PFSK-1 (cell line): ENCODE data around the gene RERE.

Experiments used
- FOXP2 ChIP-seq: optimal IDR thresholded peaks from 2 replicates; pipeline ENCODE3; 2011; ENCODE audit warnings: borderline replicate concordance, control low read depth, inconsistent platforms; ENCODE audit not compliant: insufficient read depth; ENCODE audit errors: extremely low read length, extremely low read depth
- POLR2AphosphoS5 ChIP-seq: IDR thresholded peaks from 2 replicates; pipeline ENCODE4 v1.6.1; 2012; ENCODE audit warnings: low read depth, mild to moderate bottlenecking, control low read depth, low read length, moderate library complexity
- SIN3A ChIP-seq: IDR thresholded peaks from 2 replicates; pipeline ENCODE4 v1.6.1; 2012; ENCODE audit warnings: mild to moderate bottlenecking, low read length, moderate library complexity, borderline replicate concordance; ENCODE audit not compliant: insufficient read depth
- TAF1 ChIP-seq: IDR thresholded peaks from 2 replicates; pipeline ENCODE4 v1.6.1; 2012; ENCODE audit warnings: low read length, control low read depth, borderline replicate concordance; ENCODE audit not compliant: insufficient read depth
- TF ChIP-seq, protein P1 (sequence below), 2 experiments: IDR thresholded peaks; 2 replicates each; pipeline versions ENCODE4 v1.6.1 to v1.8.0; 2011 to 2012; ENCODE audit warnings: low read depth in 2 of 2, low read length in 2 of 2, control low read depth in 1 of 2, inconsistent platforms in 1 of 2, mild to moderate bottlenecking in 1 of 2, moderate library complexity in 1 of 2; ENCODE audit not compliant: insufficient read depth in 1 of 2

Gene RERE

DNA sequence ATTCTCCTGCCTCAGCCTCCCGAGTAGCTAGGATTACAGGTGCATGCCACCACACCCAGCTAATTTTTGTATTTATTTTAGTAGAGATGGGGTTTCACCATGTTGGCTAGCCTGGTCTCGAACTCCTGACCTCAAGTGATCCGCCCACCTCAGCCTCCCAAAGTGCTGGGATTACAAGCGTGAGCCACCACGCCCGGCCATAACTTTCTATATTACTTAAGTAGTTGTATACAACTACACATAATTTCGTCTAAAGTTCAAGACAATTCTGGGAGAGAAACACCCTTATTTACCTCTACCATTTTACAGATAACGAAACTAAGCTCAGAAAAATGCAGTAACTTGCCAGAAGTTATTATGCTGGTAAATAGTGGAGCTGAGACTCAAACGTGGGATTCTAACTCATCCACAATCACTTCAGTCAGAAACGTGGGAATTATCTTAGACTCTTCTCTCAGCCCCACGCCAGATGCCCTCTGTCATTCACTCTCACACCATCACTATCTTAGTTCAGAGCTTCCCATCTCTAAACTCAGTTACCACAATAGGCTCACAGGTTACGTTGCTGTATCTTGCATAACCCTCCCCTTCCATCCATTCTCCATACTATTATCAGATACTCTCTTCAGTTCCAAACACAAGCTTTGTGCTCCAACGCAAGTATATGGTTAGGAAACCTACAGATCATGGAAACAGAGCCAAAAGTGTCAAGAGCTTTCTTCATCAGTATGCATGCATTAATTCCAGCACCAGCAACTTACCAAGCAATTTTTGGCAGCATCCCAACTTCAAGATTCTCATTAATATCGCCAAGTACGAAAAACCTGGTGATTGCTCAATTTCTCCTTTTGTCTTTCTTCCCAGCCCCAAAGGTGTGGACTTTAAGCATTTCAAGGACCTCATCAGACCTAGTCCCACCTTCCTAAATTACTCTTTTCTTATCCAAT is 69.3 kb downstream of the RERE start:
- no peak for TF ChIP-seq FOXP2
- TF ChIP-seq SIN3A: no peak
- TF ChIP-seq, protein P1, sequence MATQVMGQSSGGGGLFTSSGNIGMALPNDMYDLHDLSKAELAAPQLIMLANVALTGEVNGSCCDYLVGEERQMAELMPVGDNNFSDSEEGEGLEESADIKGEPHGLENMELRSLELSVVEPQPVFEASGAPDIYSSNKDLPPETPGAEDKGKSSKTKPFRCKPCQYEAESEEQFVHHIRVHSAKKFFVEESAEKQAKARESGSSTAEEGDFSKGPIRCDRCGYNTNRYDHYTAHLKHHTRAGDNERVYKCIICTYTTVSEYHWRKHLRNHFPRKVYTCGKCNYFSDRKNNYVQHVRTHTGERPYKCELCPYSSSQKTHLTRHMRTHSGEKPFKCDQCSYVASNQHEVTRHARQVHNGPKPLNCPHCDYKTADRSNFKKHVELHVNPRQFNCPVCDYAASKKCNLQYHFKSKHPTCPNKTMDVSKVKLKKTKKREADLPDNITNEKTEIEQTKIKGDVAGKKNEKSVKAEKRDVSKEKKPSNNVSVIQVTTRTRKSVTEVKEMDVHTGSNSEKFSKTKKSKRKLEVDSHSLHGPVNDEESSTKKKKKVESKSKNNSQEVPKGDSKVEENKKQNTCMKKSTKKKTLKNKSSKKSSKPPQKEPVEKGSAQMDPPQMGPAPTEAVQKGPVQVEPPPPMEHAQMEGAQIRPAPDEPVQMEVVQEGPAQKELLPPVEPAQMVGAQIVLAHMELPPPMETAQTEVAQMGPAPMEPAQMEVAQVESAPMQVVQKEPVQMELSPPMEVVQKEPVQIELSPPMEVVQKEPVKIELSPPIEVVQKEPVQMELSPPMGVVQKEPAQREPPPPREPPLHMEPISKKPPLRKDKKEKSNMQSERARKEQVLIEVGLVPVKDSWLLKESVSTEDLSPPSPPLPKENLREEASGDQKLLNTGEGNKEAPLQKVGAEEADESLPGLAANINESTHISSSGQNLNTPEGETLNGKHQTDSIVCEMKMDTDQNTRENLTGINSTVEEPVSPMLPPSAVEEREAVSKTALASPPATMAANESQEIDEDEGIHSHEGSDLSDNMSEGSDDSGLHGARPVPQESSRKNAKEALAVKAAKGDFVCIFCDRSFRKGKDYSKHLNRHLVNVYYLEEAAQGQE (IDR thresholded peaks at IDR 0.05; ENCODE audit: insufficient read depth in 1 of 2, low read depth in 2 of 2, low read length in 2 of 2): no peak
- no peak for TF ChIP-seq POLR2AphosphoS5
- TF ChIP-seq TAF1: no peak

DNA sequence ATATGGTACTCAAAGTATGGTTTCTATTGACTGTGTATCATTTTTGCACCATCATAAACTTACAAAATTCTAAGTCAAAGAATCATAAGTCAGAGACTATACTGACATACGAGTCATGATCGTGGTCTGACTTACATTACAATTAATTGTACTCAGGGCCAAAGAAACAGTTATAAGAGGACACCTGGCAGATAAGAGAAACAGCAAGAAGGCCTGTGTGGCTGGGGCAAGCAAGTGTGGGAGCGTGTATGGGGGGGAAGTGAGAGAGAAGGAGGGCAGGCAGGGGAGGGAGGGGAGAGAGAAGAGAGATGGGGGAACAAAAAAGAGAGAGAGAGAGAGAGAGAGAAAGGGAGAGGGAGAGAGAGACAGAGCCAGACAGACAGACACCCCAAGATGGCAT is 70.9 kb downstream of the RERE start:
- TF ChIP-seq POLR2AphosphoS5 (no peak), SIN3A (no peak), FOXP2 (no peak), TAF1 (no peak)
- TF ChIP-seq, protein P1 (IDR thresholded peaks at IDR 0.05; ENCODE audit: insufficient read depth in 1 of 2, low read depth in 2 of 2, low read length in 2 of 2): no peak

DNA sequence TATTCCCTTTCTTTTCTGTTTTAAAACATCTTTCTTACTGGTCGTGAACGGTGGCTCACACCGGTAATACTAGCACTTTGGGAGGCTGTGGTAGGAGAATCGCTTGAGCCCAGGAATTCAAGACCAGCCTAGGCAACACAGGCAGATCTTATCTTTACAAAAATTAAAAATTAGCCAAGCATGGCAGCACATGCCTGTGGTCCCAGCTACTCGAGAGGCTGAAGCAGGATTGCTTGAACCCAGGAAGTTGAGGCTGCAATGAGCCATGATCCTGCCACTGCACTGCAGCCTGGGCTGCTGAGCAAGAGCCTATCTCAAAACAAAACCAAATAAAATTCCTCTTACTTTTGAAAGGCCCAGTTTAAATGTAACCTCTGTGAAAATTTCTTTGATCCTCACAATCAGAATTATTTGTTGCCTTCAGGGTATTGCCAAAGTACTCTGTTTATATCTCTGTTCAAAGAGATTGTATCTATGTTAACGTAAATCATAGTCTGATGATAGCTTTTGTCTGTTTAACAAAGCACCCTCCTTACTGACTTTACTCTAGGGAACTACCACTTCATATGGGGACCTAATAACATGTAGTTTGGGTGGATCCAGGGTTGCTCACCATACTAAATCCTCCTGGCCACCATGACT is 71.6 kb downstream of the RERE start:
- no peak for TF ChIP-seq POLR2AphosphoS5
- no peak for TF ChIP-seq FOXP2
- no peak for TF ChIP-seq TAF1
- TF ChIP-seq, protein P1 (IDR thresholded peaks at IDR 0.05; ENCODE audit: insufficient read depth in 1 of 2, low read depth in 2 of 2, low read length in 2 of 2): no peak
- TF ChIP-seq SIN3A: no peak

DNA sequence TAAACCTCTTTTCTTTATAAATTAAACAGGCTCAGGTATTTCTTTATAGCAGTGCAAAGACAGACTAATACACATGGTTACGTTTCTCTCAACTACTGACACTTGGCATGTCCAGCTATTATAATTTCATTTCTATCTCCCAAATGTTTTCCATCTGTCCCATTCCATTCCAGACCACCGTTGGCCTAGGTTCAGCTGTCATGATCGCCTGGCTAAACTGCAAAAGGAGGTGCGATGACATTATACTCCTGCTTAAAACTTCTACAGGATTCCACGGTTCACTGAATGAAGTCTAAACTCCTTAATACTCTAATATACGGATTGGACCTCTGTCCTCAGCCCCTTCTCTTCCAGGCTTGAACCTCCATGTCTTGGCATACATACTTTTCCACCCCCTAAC is 72.1 kb downstream of the RERE start:
- TF ChIP-seq TAF1: no peak
- no peak for TF ChIP-seq FOXP2
- no peak for TF ChIP-seq SIN3A
- TF ChIP-seq, protein P1 (IDR thresholded peaks at IDR 0.05; ENCODE audit: insufficient read depth in 1 of 2, low read depth in 2 of 2, low read length in 2 of 2): no peak
- TF ChIP-seq POLR2AphosphoS5: no peak
